HG03097 (cell line): ENCODE data around the gene SP7.
"Not testable (repeated sequence)": the region's sequence is repeated elsewhere in the genome, so short reads cannot be mapped to it uniquely, and the experiment has no call there.

Experiments
- ATAC-seq: cut with Tn5 transposase; IDR thresholded peaks from one replicate; pipeline ENCODE4 v1.9.1; 2021; ENCODE audit not compliant: unreplicated experiment, low FRiP score

Gene SP7

GRCh38 chr12:53324113-53324778, 11.9 kb downstream of the SP7 start:
- ATAC-seq = peak; percentile 22

- no peak for ATAC-seq
Measured at GRCh38 chr12:53320352-53321195, 15.6 kb downstream of the SP7 start.

- no peak for ATAC-seq
Measured at GRCh38 chr12:53313996-53314395, 22.2 kb downstream of the SP7 start.

GRCh38 chr12:53308276-53308675, 27.9 kb downstream of the SP7 start:
- no peak for ATAC-seq

GRCh38 chr12:53306826-53307225, 29.3 kb downstream of the SP7 start:
- ATAC-seq = no peak

GRCh38 chr12:53302903-53303302, 33.3 kb downstream of the SP7 start:
- no peak for ATAC-seq

GRCh38 chr12:53300187-53300586, 36.0 kb downstream of the SP7 start:
- ATAC-seq = no peak

- peak; percentile 70 for ATAC-seq
Measured at GRCh38 chr12:53299454-53300180, 36.5 kb downstream of the SP7 start, which contains the start of gene MYG1. Gene MYG1 (plus strand): TSS chr12:53299695. CDS start chr12:53299738, 43 bp downstream.

- ATAC-seq = no peak
Measured at GRCh38 chr12:53299101-53299453, 37.1 kb downstream of the SP7 start.

- no peak for ATAC-seq
Measured at GRCh38 chr12:53298164-53298563, 38.0 kb downstream of the SP7 start.

GRCh38 chr12:53297106-53297505, 39.0 kb downstream of the SP7 start:
- not testable (repeated sequence) for ATAC-seq

GRCh38 chr12:53295891-53296219, 40.3 kb downstream of the SP7 start:
- ATAC-seq = peak; percentile 3

GRCh38 chr12:53295070-53295890, 40.9 kb downstream of the SP7 start, which contains the start of gene PFDN5:
Gene PFDN5 (plus strand): TSS chr12:53295542. CDS start chr12:53295568, 26 bp downstream.
- peak; percentile 67 for ATAC-seq

GRCh38 chr12:53292426-53292825, 43.7 kb downstream of the SP7 start:
- no peak for ATAC-seq

GRCh38 chr12:53290661-53291060, 45.5 kb downstream of the SP7 start:
- ATAC-seq = no peak

- ATAC-seq = no peak
Measured at GRCh38 chr12:53289891-53290290, 46.3 kb downstream of the SP7 start.

GRCh38 chr12:53288322-53288721, 47.8 kb downstream of the SP7 start:
- no peak for ATAC-seq

GRCh38 chr12:53287741-53288216, 48.4 kb downstream of the SP7 start:
- ATAC-seq = no peak

GRCh38 chr12:53286448-53286847, 49.7 kb downstream of the SP7 start:
- ATAC-seq = no peak

GRCh38 chr12:53279888-53280498, 56.2 kb downstream of the SP7 start:
- ATAC-seq = no peak
